ENCODE data around the gene GARS1. TPM values are rescaled to one million over a fixed set of nuclear protein-coding genes. Genes with fewer than 3 reads are reported as not detected.

The GARS1 gene
- total RNA-seq, 1 experiment from 2014 or later = 294 TPM

DNA sequence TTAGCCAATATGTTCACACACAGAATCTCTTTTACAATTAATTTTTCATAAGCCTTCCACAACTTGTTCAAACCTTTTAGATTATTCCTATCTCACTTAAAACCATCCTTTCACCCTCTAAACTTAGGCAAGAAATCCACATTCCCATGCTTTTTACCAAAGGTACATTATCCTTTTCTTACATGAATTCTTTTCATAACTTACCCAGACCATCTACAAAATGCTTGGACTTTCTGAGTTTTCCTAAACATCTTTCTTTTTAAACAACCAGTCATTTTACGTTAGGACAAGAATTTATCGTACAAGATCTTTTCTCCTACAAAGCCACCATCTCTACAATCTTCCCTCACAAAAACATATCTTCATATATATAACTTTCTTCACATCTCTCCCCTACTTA lies 18.8 kb upstream of the GARS1 start:
- peaks cover 11% of the 10 kb centered on the region for H3K9me3 ChIP-seq (ENCODE audit: low read depth, low read length, poor library complexity, severe bottlenecking)
- BruUV-seq (replicated peaks) = no TSS peak
- no peak overlapping the region for H3K27ac ChIP-seq (ENCODE audit: low read depth, low read length, poor library complexity, severe bottlenecking)
- no peak overlapping the region for H3K4me3 ChIP-seq (ENCODE audit: low read depth, low read length, poor library complexity, severe bottlenecking)
- DNase-seq (ENCODE audit: low spot score) = no peak
- intact Hi-C loops (cut with micrococcal nuclease; ENCODE audit: unreplicated experiment) = no loop called here
- ChIA-PET POLR2A (ENCODE audit: low non-redundant PET) (no interaction called here), CTCF (no interaction called here)
- no peaks in the 10 kb centered on the region for H3K27me3 ChIP-seq (replicated peaks; ENCODE audit: insufficient read depth, low read depth, low read length, poor library complexity)
- TF ChIP-seq EZH2 (IDR thresholded peaks at IDR 0.05; ENCODE audit: borderline replicate concordance, low read depth, low read length, poor library complexity, severe bottlenecking) = no peak
- TF ChIP-seq, protein P1, sequence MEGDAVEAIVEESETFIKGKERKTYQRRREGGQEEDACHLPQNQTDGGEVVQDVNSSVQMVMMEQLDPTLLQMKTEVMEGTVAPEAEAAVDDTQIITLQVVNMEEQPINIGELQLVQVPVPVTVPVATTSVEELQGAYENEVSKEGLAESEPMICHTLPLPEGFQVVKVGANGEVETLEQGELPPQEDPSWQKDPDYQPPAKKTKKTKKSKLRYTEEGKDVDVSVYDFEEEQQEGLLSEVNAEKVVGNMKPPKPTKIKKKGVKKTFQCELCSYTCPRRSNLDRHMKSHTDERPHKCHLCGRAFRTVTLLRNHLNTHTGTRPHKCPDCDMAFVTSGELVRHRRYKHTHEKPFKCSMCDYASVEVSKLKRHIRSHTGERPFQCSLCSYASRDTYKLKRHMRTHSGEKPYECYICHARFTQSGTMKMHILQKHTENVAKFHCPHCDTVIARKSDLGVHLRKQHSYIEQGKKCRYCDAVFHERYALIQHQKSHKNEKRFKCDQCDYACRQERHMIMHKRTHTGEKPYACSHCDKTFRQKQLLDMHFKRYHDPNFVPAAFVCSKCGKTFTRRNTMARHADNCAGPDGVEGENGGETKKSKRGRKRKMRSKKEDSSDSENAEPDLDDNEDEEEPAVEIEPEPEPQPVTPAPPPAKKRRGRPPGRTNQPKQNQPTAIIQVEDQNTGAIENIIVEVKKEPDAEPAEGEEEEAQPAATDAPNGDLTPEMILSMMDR (conservative IDR thresholded peaks at IDR 0.05; ENCODE audit: low read depth, low read length) = no peak
- H3K36me3 ChIP-seq (ENCODE audit: insufficient read depth, low read length, poor library complexity, severe bottlenecking) = no peaks in the 10 kb centered on the region
- H3K4me1 ChIP-seq (ENCODE audit: insufficient read depth, low read length, poor library complexity, severe bottlenecking) = no peaks in the 10 kb centered on the region

GRCh38 chr7:30583181-30583580 lies 11.5 kb upstream of the GARS1 start:
- ChIA-PET POLR2A (ENCODE audit: low non-redundant PET) (no interaction called here), CTCF (no interaction called here)
- no peaks in the 10 kb centered on the region for H3K4me1 ChIP-seq (ENCODE audit: insufficient read depth, low read length, poor library complexity, severe bottlenecking)
- H3K4me3 ChIP-seq (ENCODE audit: low read depth, low read length, poor library complexity, severe bottlenecking) = no peak overlapping the region
- no peaks in the 10 kb centered on the region for H3K27me3 ChIP-seq (replicated peaks; ENCODE audit: insufficient read depth, low read depth, low read length, poor library complexity)
- H3K36me3 ChIP-seq (ENCODE audit: insufficient read depth, low read length, poor library complexity, severe bottlenecking) = peaks cover 14% of the 10 kb centered on the region
- no peak overlapping the region for H3K27ac ChIP-seq (ENCODE audit: low read depth, low read length, poor library complexity, severe bottlenecking)
- no TSS peak for BruUV-seq (replicated peaks)
- DNase-seq (ENCODE audit: low spot score) = no peak
- intact Hi-C loops (cut with micrococcal nuclease; ENCODE audit: unreplicated experiment) = no loop called here
- H3K9me3 ChIP-seq (ENCODE audit: low read depth, low read length, poor library complexity, severe bottlenecking) = no peaks in the 10 kb centered on the region
- TF ChIP-seq, protein P1 (conservative IDR thresholded peaks at IDR 0.05; ENCODE audit: low read depth, low read length) = no peak
- TF ChIP-seq EZH2 (IDR thresholded peaks at IDR 0.05; ENCODE audit: borderline replicate concordance, low read depth, low read length, poor library complexity, severe bottlenecking) = no peak

DNA sequence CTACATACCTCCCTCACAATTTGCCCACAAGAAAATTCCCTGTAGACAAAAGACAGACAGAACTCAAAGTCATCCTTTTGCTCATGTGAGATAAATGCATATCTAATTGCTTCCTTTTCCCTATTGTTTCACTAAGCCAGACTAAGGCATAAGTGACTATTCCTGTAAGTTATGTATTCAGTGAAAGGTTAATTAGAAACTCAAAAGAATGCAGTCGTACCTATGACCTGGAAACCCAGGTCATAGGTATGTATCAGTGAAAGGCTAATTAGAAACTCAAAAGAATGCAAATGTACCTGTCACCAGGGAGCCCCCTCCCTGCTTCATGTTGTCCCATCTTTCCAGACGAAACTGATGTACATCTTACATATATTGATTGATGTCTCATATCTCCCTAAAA lies 10.3 kb upstream of the GARS1 start:
- ChIA-PET CTCF (no interaction called here), POLR2A (ENCODE audit: low non-redundant PET) (no interaction called here)
- TF ChIP-seq, protein P1 (conservative IDR thresholded peaks at IDR 0.05; ENCODE audit: low read depth, low read length) = no peak
- TF ChIP-seq EZH2 (IDR thresholded peaks at IDR 0.05; ENCODE audit: borderline replicate concordance, low read depth, low read length, poor library complexity, severe bottlenecking) = no peak
- H3K27ac ChIP-seq (ENCODE audit: low read depth, low read length, poor library complexity, severe bottlenecking) = no peak overlapping the region
- no TSS peak for BruUV-seq (replicated peaks)
- intact Hi-C loops (cut with micrococcal nuclease; ENCODE audit: unreplicated experiment) = no loop called here
- no peak overlapping the region for H3K4me3 ChIP-seq (ENCODE audit: low read depth, low read length, poor library complexity, severe bottlenecking)
- DNase-seq (ENCODE audit: low spot score) = no peak
- H3K27me3 ChIP-seq (replicated peaks; ENCODE audit: insufficient read depth, low read depth, low read length, poor library complexity) = no peaks in the 10 kb centered on the region
- H3K9me3 ChIP-seq (ENCODE audit: low read depth, low read length, poor library complexity, severe bottlenecking) = no peaks in the 10 kb centered on the region
- H3K4me1 ChIP-seq (ENCODE audit: insufficient read depth, low read length, poor library complexity, severe bottlenecking) = no peaks in the 10 kb centered on the region
- peaks cover 14% of the 10 kb centered on the region for H3K36me3 ChIP-seq (ENCODE audit: insufficient read depth, low read length, poor library complexity, severe bottlenecking)

Data from A673 (cell line).